HUDEP-2 (cell line): Measurements from ENCODE around the gene FABP7.
"Not testable (repeated sequence)": the region's sequence is repeated elsewhere in the genome, so short reads cannot be mapped to it uniquely, and the experiment has no call there.

Source experiments
- DNase-seq, 76 experiments: peaks; one replicate each; lab custom pipeline; 2025; ENCODE audit not compliant: unreplicated experiment in 76 of 76; lab: John Stamatoyannopoulos, UW

Gene FABP7

GRCh38 chr6:122779667-122780066 is at the start of gene FABP7:
TSS of gene FABP7 (plus strand) at chr6:122779716. CDS start at chr6:122779795, 79 bp downstream.
- DNase-seq: no peak

- no peak for DNase-seq
These were observed 49.2 kb upstream of the FABP7 start for GRCh38 chr6:122730334-122730733.

GRCh38 chr6:122730775-122731386 is 48.6 kb upstream of the FABP7 start:
- peak in 13 of 76 experiments; percentile 9 to 53 (median 26) for DNase-seq

- DNase-seq: no peak
These were observed 46.3 kb upstream of the FABP7 start for GRCh38 chr6:122733259-122733658.

- no peak for DNase-seq
These were observed 44.8 kb upstream of the FABP7 start for GRCh38 chr6:122734529-122735395.

- DNase-seq: no peak
These were observed 43.9 kb upstream of the FABP7 start for GRCh38 chr6:122735582-122735981.

- no peak for DNase-seq
These were observed 43.4 kb upstream of the FABP7 start for GRCh38 chr6:122736163-122736562.

- DNase-seq: no peak
These were observed 42.9 kb upstream of the FABP7 start for GRCh38 chr6:122736616-122737015.

GRCh38 chr6:122740091-122740490 is 39.4 kb upstream of the FABP7 start:
- no peak for DNase-seq

- peak in 2 of 76 experiments; percentile 16 for DNase-seq
These were observed 38.6 kb upstream of the FABP7 start for GRCh38 chr6:122740936-122741335.

GRCh38 chr6:122744247-122744646 is 35.3 kb upstream of the FABP7 start:
- not testable (repeated sequence) for DNase-seq

GRCh38 chr6:122744856-122745255 is 34.7 kb upstream of the FABP7 start:
- not testable (repeated sequence) for DNase-seq

- no peak for DNase-seq
These were observed 32.8 kb upstream of the FABP7 start for GRCh38 chr6:122746688-122747087.

GRCh38 chr6:122747573-122747972 is 31.9 kb upstream of the FABP7 start:
- DNase-seq: peak in 9 of 76 experiments; percentile 10 to 66 (median 41)

- not testable (repeated sequence) for DNase-seq
These were observed 30.6 kb upstream of the FABP7 start for GRCh38 chr6:122748945-122749344.

GRCh38 chr6:122749451-122750050 is 30.0 kb upstream of the FABP7 start:
- DNase-seq: no peak

GRCh38 chr6:122751326-122751725 is 28.2 kb upstream of the FABP7 start:
- DNase-seq: no peak

- no peak for DNase-seq
These were observed 27.1 kb upstream of the FABP7 start for GRCh38 chr6:122752459-122752858.

GRCh38 chr6:122753000-122753687 is 26.4 kb upstream of the FABP7 start:
- peak in 6 of 76 experiments; percentile 22 to 47 (median 36) for DNase-seq

GRCh38 chr6:122753688-122754056 is 25.8 kb upstream of the FABP7 start:
- no peak for DNase-seq

- DNase-seq: no peak
These were observed 25.3 kb upstream of the FABP7 start for GRCh38 chr6:122754191-122754731.
